SKM-1 treated with dmso at 0.1 percent for 144 hours (cell line): ENCODE measurements around the gene STOML1.

Experiments used
- DNase-seq: peaks from one replicate; lab custom pipeline; 2025; ENCODE audit not compliant: unreplicated experiment; lab: John Stamatoyannopoulos, UW

The STOML1 gene, protein sequence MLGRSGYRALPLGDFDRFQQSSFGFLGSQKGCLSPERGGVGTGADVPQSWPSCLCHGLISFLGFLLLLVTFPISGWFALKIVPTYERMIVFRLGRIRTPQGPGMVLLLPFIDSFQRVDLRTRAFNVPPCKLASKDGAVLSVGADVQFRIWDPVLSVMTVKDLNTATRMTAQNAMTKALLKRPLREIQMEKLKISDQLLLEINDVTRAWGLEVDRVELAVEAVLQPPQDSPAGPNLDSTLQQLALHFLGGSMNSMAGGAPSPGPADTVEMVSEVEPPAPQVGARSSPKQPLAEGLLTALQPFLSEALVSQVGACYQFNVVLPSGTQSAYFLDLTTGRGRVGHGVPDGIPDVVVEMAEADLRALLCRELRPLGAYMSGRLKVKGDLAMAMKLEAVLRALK

GRCh38 chr15:73991726-73992593, at the start of gene STOML1:
Gene STOML1 (minus strand): TSS chr15:73992295. CDS start chr15:73992223, 72 bp downstream.
- peak; percentile 89 for DNase-seq

DNA sequence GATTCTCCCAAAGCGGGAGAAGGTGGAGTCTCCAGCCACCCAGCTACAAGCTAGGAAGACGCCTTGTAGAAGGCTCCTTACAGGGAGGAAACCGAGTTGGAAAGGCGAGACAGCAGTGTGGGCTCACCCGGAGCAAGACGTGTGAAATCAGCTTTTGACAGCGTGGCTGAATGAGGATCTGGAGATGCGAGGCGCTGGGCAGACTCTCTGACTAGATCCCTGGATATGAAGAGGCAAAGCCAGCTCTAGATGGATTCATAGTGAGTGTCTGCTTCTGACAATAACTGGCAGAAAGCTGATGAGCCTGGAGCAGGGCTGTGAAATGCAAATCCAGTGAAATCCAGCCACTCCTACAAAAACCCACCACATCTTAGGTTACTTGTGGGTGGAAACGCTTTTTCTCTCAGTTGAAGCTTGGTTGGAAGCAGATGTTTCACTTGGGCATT, 49.2 kb upstream of the STOML1 start:
- DNase-seq: no peak

GRCh38 chr15:74040109-74040850, 48.2 kb upstream of the STOML1 start:
- no peak for DNase-seq

- DNase-seq: no peak
These were observed 47.5 kb upstream of the STOML1 start for GRCh38 chr15:74039656-74040010.

GRCh38 chr15:74038707-74039655, 46.9 kb upstream of the STOML1 start:
- DNase-seq: no peak

DNA sequence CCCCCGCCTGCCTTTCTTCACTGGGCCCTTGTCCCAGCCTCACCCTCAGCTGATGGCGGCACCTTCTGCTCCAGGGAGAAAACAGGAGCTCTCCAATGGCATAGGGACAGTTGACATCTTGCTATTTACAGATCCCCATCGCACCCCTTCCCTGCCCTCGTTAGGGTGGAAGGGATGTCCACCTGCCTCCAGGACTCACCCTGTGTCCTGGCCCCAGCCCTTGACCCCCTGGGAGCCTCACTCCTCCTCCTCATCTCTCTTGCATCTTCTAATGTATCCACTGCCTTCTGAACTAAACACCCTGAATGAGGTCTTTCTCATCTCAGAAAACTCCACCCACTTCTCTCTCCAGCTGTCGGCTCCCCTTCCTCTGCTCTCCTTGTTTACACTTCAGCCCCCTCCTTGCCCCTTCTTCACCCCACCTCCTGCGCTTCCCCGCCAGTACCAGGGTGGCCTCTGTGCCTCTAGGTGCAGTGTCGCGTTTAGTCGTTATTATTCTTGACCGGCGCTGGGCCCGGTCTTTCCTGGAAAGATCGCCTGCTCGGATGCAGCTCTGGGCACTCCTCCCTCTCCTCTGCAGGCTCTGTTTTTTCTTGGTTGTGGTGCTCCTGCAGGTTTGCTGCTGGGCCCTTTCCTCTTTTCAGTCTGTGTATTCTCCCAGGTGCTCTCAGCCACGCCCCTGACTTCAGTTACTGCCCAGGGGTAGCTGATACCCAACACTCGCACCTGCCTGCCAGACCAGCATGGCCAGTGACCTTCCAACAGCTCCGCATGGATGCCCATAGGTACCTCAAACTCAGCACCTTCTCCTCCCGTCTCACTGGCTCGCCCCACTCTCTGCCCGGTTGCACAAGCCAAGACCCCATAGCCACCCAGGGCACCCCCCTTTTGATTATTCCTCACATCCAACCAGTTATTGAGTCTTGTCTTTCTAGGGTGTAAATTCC, 45.3 kb upstream of the STOML1 start:
- no peak for DNase-seq

DNA sequence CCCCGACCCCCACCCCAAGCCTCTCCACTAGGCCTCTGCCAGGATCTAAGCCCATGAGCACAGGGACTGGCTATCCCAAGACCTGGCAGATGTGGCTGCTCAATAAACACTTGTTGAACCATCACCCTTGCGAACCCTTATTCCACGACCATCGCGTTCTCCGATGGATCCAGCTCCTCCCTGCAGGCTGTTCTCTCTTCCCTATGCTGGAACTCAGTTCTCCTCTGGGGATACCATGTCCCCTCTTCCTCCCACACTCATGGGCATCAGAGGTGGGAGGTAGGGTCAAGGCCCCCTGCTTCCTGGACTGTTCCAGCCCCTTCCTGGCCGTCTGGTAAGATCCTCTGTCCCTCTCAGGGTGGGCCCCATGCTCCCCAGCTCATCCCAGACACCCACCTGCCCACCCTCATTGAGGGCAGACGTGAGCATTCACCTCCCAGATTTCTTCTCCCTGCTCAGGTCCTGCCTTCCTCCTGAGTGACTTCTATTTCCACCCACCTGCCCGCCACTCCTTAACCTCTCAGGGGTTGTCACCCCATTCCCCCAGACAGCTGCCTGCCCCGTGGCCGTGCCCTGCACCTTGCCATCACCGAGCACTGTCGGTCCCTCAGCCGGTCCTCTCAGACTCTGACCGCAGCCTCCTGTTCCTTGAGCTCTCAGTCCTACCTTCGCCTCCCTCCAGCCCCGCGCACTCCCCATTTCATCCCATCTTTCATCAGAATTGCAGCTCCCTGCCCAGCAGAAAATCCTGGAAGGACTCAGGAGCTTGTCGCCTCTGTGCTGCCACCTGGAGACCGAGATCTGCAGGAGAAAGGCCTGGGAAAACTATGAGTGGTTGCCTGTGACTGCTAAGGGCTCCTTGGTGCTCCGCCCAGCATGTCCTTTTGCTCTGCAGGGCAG, 44.4 kb upstream of the STOML1 start:
- DNase-seq: no peak

DNA sequence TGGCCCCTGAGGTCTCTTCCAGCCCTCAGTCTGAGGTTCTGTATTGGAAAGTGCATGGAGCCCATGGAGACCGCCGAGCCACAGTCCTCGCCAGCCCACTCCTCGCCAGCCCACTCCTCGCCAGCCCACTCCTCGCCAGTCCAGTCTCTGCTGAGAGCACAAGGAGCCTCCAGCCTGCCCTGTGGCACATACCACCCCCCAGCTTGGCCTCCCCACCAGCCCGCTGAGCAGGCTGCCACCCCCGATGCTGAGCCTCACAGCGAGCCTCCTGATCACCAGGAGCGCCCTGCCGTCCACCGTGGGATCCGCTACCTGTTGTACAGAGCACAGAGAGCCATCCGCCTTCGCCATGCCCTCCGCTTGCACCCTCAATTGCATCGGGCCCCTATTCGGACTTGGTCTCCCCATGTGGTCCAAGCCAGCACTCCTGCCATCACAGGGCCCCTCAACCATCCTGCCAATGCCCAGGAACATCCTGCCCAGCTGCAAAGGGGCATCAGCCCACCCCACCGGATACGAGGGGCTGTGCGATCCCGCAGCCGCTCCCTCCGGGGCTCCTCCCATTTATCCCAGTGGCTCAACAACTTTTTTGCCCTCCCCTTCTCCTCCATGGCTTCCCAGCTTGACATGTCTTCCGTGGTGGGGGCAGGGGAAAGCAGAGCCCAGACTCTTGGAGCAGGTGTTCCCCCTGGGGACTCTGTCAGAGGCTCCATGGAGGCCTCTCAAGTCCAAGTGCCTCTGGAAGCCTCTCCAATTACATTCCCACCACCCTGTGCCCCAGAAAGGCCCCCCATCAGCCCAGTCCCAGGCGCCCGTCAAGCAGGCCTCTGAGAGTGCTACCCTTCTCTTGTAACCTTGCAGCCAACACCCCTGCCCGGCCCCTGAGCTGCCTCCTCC, 43.3 kb upstream of the STOML1 start:
- DNase-seq: no peak

DNA sequence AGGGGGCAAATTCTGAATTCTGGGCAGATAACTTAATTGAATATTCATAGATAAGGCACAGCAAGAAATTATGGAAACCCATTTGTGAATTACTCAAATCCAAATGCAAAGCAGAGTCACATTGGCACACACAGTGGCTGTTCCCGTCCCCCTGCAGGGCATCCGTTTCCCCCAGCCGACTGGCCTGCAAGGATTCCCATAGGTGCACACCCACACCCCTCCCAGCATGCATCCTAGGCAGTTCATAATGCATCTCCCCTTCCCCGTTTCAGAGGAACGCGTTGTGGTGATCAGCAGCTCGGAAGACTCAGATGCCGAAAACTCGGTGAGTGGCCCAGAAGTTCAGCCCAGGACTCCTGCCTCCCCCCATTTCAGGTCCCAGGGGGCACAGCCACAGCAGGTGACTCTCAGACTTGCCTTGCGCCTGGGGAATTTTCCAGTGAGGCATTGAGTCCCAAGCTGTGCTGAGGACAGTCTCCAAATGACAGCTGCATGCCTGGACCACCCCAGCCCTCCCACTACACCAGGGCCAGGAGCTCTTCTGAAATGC, 42.2 kb upstream of the STOML1 start:
- no peak for DNase-seq

DNA sequence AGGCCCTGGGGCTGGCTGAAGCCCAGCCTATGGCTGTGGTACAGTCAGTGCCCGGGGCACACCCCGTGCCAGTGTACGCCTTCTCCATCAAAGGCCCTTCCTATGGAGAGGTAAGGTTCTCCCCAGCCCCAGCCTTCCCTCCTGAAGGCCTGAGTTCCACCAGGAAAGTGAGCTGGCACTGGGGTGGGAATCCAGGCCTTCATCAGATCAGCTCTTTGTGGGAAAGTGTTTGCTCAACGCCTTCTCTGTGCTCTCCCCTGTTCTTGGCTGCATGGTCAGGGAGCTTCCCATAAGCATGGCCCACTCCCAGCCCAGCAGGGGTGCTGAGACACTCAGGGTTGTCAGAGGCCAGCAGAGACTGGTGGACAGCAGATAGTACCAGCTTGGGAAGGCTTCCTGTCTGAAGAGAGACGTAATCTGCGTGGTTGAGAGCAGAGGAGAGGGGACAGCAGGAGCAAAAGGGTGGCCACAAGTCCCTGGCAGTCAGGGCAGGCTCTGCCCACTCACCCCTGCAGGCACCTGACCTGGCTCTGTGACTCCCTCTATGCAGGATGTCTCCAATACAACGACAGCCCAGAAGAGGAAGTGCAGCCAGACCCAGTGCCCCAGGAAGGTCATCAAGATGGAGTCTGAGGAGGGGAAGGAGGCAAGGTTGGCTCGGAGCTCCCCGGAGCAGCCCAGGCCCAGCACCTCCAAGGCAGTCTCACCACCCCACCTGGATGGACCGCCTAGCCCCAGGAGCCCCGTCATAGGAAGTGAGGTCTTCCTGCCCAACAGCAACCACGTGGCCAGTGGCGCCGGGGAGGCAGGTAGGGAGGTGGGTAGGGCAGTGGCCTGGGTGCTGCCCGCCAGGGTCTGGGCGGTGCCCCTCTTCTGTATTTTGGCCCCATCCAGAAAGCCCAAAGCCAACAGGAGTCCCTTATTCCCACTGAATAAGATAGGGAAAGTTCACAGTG, 40.8 kb upstream of the STOML1 start:
- DNase-seq: peak; percentile 3

DNA sequence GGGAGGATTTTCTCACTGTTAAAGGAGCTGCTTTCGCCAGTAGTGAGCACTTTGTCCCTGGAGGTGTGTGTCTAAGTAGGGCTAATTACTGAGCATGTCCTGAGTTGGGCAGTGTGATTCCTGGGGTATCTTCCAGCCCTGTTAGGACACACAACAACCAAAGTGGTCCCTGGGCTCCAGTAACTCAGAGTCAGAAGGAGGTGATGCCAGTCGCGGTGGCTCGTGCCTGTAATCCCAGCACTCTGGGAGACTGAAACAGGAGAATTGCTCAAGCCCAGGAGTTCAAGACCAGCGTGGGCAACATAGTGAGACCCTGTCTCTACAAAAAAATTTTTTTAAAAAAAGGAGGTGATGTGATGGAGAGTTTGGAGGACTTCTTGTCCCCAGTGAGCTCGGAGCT, 40.0 kb upstream of the STOML1 start:
- DNase-seq: no peak

DNA sequence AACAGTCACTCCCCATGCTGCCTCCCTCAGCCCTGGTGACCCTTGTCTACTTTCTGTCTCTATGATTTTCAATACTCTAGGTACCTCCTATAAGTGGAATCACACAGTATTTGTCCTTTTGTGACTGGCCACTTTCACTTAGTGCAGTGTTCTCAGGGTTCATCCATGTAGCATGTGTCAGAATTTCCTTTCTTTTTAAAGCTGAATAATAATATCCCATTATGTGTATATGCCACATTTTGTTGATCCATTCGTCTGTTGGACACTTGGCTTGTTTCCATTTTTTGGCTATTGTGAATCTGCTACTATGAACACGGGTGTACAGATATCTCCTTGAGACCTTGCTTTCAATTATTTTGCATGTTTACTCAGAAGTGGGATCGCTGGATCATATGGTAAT, 36.6 kb upstream of the STOML1 start:
- DNase-seq: no peak

- no peak for DNase-seq
These were observed 35.6 kb upstream of the STOML1 start for GRCh38 chr15:74027688-74028087.

DNA sequence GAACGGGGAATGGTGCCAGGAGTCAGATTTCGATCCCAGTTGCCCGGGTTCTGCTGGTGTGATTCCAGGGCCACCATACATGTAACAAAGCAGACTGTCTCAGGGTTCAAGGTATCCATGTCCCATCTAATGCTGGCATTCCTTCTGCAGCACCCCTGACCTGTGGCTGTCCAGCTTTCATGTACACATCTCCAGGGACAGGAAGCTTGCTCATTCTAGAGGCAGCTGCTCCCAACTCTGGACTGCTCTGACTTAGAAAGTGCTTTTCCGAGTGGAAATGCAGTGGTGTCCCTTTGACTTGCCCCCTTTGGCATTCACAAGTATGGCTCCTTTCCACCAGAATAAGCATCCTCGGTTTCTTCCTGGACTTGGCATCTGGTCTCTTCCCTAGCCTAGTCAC, 33.3 kb upstream of the STOML1 start:
- DNase-seq: no peak

GRCh38 chr15:74024687-74025086, 32.6 kb upstream of the STOML1 start:
- no peak for DNase-seq
